ENCODE results near the gene PRKG1.

Gene PRKG1

GRCh38 chr10:51235865-51236264 is 161.6 kb downstream of the PRKG1 start:
- Histone ChIP-seq H3K4me3 (replicated peaks; ENCODE audit: insufficient read depth, low read length) (no peak overlapping the region), H3K27me3 (ENCODE audit: insufficient read depth, poor library complexity, severe bottlenecking) (no peaks in the 10 kb centered on the region), H3K27ac (replicated peaks) (no peak overlapping the region)
- no peak for DNase-seq (ENCODE audit: low read depth in 1 of 2, low spot score in 1 of 2)
- TF ChIP-seq, protein P1, sequence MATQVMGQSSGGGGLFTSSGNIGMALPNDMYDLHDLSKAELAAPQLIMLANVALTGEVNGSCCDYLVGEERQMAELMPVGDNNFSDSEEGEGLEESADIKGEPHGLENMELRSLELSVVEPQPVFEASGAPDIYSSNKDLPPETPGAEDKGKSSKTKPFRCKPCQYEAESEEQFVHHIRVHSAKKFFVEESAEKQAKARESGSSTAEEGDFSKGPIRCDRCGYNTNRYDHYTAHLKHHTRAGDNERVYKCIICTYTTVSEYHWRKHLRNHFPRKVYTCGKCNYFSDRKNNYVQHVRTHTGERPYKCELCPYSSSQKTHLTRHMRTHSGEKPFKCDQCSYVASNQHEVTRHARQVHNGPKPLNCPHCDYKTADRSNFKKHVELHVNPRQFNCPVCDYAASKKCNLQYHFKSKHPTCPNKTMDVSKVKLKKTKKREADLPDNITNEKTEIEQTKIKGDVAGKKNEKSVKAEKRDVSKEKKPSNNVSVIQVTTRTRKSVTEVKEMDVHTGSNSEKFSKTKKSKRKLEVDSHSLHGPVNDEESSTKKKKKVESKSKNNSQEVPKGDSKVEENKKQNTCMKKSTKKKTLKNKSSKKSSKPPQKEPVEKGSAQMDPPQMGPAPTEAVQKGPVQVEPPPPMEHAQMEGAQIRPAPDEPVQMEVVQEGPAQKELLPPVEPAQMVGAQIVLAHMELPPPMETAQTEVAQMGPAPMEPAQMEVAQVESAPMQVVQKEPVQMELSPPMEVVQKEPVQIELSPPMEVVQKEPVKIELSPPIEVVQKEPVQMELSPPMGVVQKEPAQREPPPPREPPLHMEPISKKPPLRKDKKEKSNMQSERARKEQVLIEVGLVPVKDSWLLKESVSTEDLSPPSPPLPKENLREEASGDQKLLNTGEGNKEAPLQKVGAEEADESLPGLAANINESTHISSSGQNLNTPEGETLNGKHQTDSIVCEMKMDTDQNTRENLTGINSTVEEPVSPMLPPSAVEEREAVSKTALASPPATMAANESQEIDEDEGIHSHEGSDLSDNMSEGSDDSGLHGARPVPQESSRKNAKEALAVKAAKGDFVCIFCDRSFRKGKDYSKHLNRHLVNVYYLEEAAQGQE (IDR thresholded peaks at IDR 0.05; ENCODE audit: insufficient replicate concordance, low read depth): no peak
- TF ChIP-seq CTCF (IDR thresholded peaks at IDR 0.05; ENCODE audit: insufficient read depth, low read length): no peak
- no peak for TF ChIP-seq SPI1 (IDR thresholded peaks at IDR 0.05; ENCODE audit: borderline replicate concordance, low read depth)
- TF ChIP-seq POLR2AphosphoS5 (IDR thresholded peaks at IDR 0.05; ENCODE audit: low read depth): no peak
- no peak for TF ChIP-seq GABPA (IDR thresholded peaks at IDR 0.05; ENCODE audit: low read depth)

DNA sequence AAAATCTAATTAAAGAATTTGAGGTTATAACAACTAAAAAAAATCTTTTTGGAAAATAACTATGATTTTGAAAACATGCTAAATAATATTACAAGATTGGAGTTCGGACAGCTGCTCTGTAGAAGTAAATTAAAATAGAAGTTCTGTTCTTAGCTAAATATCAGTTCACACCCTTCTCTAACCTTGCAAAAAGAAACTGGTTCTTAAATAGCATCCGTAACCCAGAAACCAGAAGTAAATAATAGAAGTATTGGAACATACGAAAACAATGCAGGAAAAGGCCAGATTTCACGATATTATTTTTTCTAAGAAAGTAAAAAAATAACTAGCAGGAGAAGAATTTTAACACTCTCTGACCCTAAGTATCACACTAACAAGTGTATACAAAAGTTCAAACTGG is 164.7 kb downstream of the PRKG1 start:
- TF ChIP-seq GABPA (IDR thresholded peaks at IDR 0.05; ENCODE audit: low read depth): no peak
- TF ChIP-seq CTCF (IDR thresholded peaks at IDR 0.05; ENCODE audit: insufficient read depth, low read length): no peak
- TF ChIP-seq, protein P1 (IDR thresholded peaks at IDR 0.05; ENCODE audit: insufficient replicate concordance, low read depth): no peak
- no peak for TF ChIP-seq POLR2AphosphoS5 (IDR thresholded peaks at IDR 0.05; ENCODE audit: low read depth)
- TF ChIP-seq SPI1 (IDR thresholded peaks at IDR 0.05; ENCODE audit: borderline replicate concordance, low read depth): no peak
- Histone ChIP-seq H3K27me3 (ENCODE audit: insufficient read depth, poor library complexity, severe bottlenecking) (no peaks in the 10 kb centered on the region), H3K27ac (replicated peaks) (no peak overlapping the region), H3K4me3 (replicated peaks; ENCODE audit: insufficient read depth, low read length) (no peak overlapping the region)
- no peak for DNase-seq (ENCODE audit: low read depth in 1 of 2, low spot score in 1 of 2)

DNA sequence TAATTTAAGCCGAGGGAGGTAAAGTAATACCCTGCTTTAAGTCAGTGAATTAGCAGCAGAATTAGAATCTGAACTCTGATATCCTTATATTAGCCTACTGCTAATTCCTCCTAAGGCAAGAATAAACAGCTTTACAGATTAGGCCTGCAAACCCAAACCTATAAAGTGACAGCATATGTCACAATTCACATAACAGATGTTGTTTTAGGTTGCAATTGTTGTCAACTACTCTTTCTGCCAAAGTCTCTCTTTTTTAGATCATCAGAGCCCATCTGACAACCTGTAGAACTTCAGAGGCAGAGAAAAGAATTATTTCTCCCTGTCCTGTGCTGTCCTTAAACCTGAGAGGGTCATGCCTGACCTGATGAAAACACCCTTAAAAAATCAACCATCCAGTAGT is 167.2 kb downstream of the PRKG1 start:
- no peaks in the 10 kb centered on the region for H3K27me3 ChIP-seq (ENCODE audit: insufficient read depth, poor library complexity, severe bottlenecking)
- no peak for TF ChIP-seq GABPA (IDR thresholded peaks at IDR 0.05; ENCODE audit: low read depth)
- no peak for TF ChIP-seq POLR2AphosphoS5 (IDR thresholded peaks at IDR 0.05; ENCODE audit: low read depth)
- TF ChIP-seq, protein P1 (IDR thresholded peaks at IDR 0.05; ENCODE audit: insufficient replicate concordance, low read depth): no peak
- TF ChIP-seq CTCF (IDR thresholded peaks at IDR 0.05; ENCODE audit: insufficient read depth, low read length): no peak
- TF ChIP-seq SPI1 (IDR thresholded peaks at IDR 0.05; ENCODE audit: borderline replicate concordance, low read depth): no peak
- H3K4me3 ChIP-seq (replicated peaks; ENCODE audit: insufficient read depth, low read length): no peak overlapping the region
- no peak for DNase-seq (ENCODE audit: low read depth in 1 of 2, low spot score in 1 of 2)
- no peak overlapping the region for H3K27ac ChIP-seq (replicated peaks)

Data from HL-60 (cell line).